Aorta (tissue), 5 donors: Measurements from ENCODE around the gene FAM131C. TPM values are rescaled to one million over a fixed set of nuclear protein-coding genes. Genes with fewer than 3 reads are reported as not detected.

ENCODE experiments used
- ATAC-seq: fragments of 200-7000 bp; cut with Tn5 transposase; one replicate; pipeline ENCODE4 v1.9.1; 2022; ENCODE audit warnings: moderate library complexity; ENCODE audit not compliant: low FRiP score
- DNase-seq, 2 donors: peaks; one replicate each; pipeline ENCODE4 v3.0.0-alpha.2; 2020
- H3K27ac ChIP-seq, 2 donors: one replicate each; pipeline ENCODE4 v1.5.1; 2013; ENCODE audit warnings: low read length in 2 of 2, mild to moderate bottlenecking in 2 of 2, moderate library complexity in 2 of 2, control low read depth in 1 of 2, inconsistent platforms in 1 of 2, low read depth in 1 of 2
- H3K27me3 ChIP-seq, 2 donors: one replicate each; pipeline ENCODE4 v1.6.1; 2013; ENCODE audit warnings: control low read depth in 1 of 2, low read length in 1 of 2, mild to moderate bottlenecking in 1 of 2, moderate library complexity in 1 of 2; ENCODE audit not compliant: insufficient read depth in 2 of 2, control insufficient read depth in 1 of 2
- H3K36me3 ChIP-seq, 2 donors: one replicate each; pipeline ENCODE4 v1.6.1; 2013; ENCODE audit warnings: control low read depth in 1 of 2, low read length in 1 of 2, mild to moderate bottlenecking in 1 of 2; ENCODE audit not compliant: insufficient read depth in 2 of 2, control insufficient read depth in 1 of 2
- H3K4me1 ChIP-seq, 2 donors: one replicate each; pipeline ENCODE4 v1.6.1; 2013; ENCODE audit warnings: low read length in 2 of 2, control low read depth in 1 of 2, mild to moderate bottlenecking in 1 of 2, moderate library complexity in 1 of 2; ENCODE audit not compliant: insufficient read depth in 2 of 2, control insufficient read depth in 1 of 2
- H3K4me3 ChIP-seq, 2 donors: one replicate each; pipeline ENCODE4 v1.5.1; 2013; ENCODE audit warnings: low read length in 2 of 2, control low read depth in 1 of 2, mild to moderate bottlenecking in 1 of 2
- H3K9me3 ChIP-seq: one replicate; pipeline ENCODE4 v1.6.1; 2013; ENCODE audit warnings: mild to moderate bottlenecking, low read length; ENCODE audit not compliant: control insufficient read depth
- WGBS, 2 donors: extraction: QIAGEN DNeasy Blood & Tissue Kit; methylation state at CpG; one replicate each; pipeline ENCODE4 v1.1.7; 2013; 5-methylcytosine and 5-hydroxymethylcytosine counted together
- intact Hi-C, 2 donors: fragments of 100-400 bp; cut with DNase I; formaldehyde crosslinking; loops; one replicate each; pipeline versions ENCODE4 v1.14.2 to v1.15.0; 2022
- polyA plus RNA-seq, 2 donors: library from polyadenylated mRNA; stranded (reverse); fragments of 200-250 nt; gene quantifications; one replicate each; pipeline ENCODE4 v1.2.3, GENCODE V29; 2013
- total RNA-seq, 2 donors: library from RNA; stranded (reverse); fragmentation: NEBNext Ultra II Directional; extraction: Animal tissue kit (Norgen Biotek cat#: 25700); gene quantifications; one replicate each; pipeline ENCODE4 v1.2.1, GENCODE V29; 2021
- donor health status: healthy with polysubstance abuse.
- donor health status: Bipolar disorder and iron deficiency.
- donor health status: DM: no; HTN: no; CAD: no.
- donor health status: DM: no; HTN: no; CAD: no.
- donor health status: DM: yes; HTN: yes; CAD: no.

FAM131C gene
- total and polyA plus RNA-seq, 4 donors, result 0.26 to 0.67 TPM; not detected in 2

GRCh38 chr1:16015491-16015890, 58.0 kb downstream of the FAM131C start:
- H3K4me1 ChIP-seq, result peaks cover 0 to 2% of the 10 kb centered on the region in 2 donors
- H3K9me3 ChIP-seq, result no peaks in the 10 kb centered on the region
- DNase-seq (no peak), ATAC-seq (no peak)
- H3K4me3 ChIP-seq, result peak overlapping the region; percentile 11 to 68
- H3K27me3 ChIP-seq, result no peaks in the 10 kb centered on the region
- intact Hi-C loops, result loop anchor here in 1 of 2 donors (2.0 kb wide), 1 partner anchor 229 kb away; no protein-coding TSS in a partner anchor
- H3K36me3 ChIP-seq, result no peaks in the 10 kb centered on the region
- 44 to 57% methylated on average over 24 to 25 of the region's 25 CpGs for WGBS, 2 donors
- H3K27ac ChIP-seq, result peak overlapping the region; percentile 65 to 98

GRCh38 chr1:16014509-16015482, 58.7 kb downstream of the FAM131C start:
- H3K27me3 ChIP-seq, result no peaks in the 10 kb centered on the region

GRCh38 chr1:16013908-16014258, 59.6 kb downstream of the FAM131C start:
- no peak overlapping the region for H3K4me3 ChIP-seq
- intact Hi-C loops, result loop anchor here (2.0 to 5.0 kb wide), 2 partner anchors 33 to 227 kb away; no protein-coding TSS in a partner anchor

More at GRCh38 chr1:16014509-16015482, 58.7 kb downstream of the FAM131C start:
- ATAC-seq (no peak), DNase-seq (peak; percentile 87)
- Histone ChIP-seq H3K27ac (peak overlapping the region; percentile 83 to 98), H3K9me3 (no peaks in the 10 kb centered on the region), H3K36me3 (no peaks in the 10 kb centered on the region), H3K4me3 (no peak overlapping the region), H3K4me1 (peaks cover 0 to 2% of the 10 kb centered on the region in 2 donors)
- intact Hi-C loops, result loop anchor here (2.0 to 5.0 kb wide), 2 partner anchors 33 to 228 kb away; no protein-coding TSS in a partner anchor
- WGBS, 2 donors, result 15 to 21% methylated on average over 15 to 17 of the region's 17 CpGs

GRCh38 chr1:16013220-16013907, 60.1 kb downstream of the FAM131C start:
- Histone ChIP-seq H3K4me1 (no peaks in the 10 kb centered on the region), H3K4me3 (no peak overlapping the region), H3K27me3 (no peaks in the 10 kb centered on the region), H3K27ac (peak overlapping the region; percentile 83 to 93), H3K9me3 (no peaks in the 10 kb centered on the region), H3K36me3 (no peaks in the 10 kb centered on the region)
- ATAC-seq, result peak; percentile 75
- intact Hi-C loops, result loop anchor here in 1 of 2 donors (5.0 kb wide), 1 partner anchor 34 kb away; no protein-coding TSS in a partner anchor
- DNase-seq, result peak; percentile 89 to 93
- 6 to 13% methylated on average over 21 to 28 of the region's 28 CpGs for WGBS, 2 donors

More at GRCh38 chr1:16013908-16014258, 59.6 kb downstream of the FAM131C start:
- DNase-seq, result no peak
- no peaks in the 10 kb centered on the region for H3K36me3 ChIP-seq
- no peaks in the 10 kb centered on the region for H3K4me1 ChIP-seq
- no peaks in the 10 kb centered on the region for H3K27me3 ChIP-seq
- no peak for ATAC-seq
- H3K9me3 ChIP-seq, result no peaks in the 10 kb centered on the region
- WGBS, 2 donors, result 25 to 27% methylated on average over 4 of the region's 4 CpGs
- peak overlapping the region; percentile 83 to 93 for H3K27ac ChIP-seq

- Histone ChIP-seq H3K9me3 (no peaks in the 10 kb centered on the region), H3K4me1 (no peaks in the 10 kb centered on the region), H3K4me3 (no peak overlapping the region), H3K36me3 (no peaks in the 10 kb centered on the region), H3K27me3 (no peaks in the 10 kb centered on the region), H3K27ac (peak overlapping the region; percentile 56 to 67)
- DNase-seq (peak; percentile 85 to 93), ATAC-seq (peak; percentile 68)
- intact Hi-C loops, result loop anchor here in 1 of 2 donors (5.0 kb wide), 1 partner anchor 35 kb away; no protein-coding TSS in a partner anchor
- WGBS, 2 donors, result 3 to 6% methylated on average over 21 to 36 of the region's 36 CpGs
Observed at GRCh38 chr1:16012590-16013219, 60.7 kb downstream of the FAM131C start.

GRCh38 chr1:16011936-16012589, 61.4 kb downstream of the FAM131C start:
- Histone ChIP-seq H3K27ac (peak overlapping the region in 1 of 2 donors; percentile 56), H3K27me3 (no peaks in the 10 kb centered on the region), H3K4me1 (no peaks in the 10 kb centered on the region), H3K36me3 (no peaks in the 10 kb centered on the region), H3K4me3 (no peak overlapping the region), H3K9me3 (no peaks in the 10 kb centered on the region)
- intact Hi-C loops, result loop anchor here in 1 of 2 donors (5.0 kb wide), 1 partner anchor 35 kb away; no protein-coding TSS in a partner anchor
- DNase-seq (no peak), ATAC-seq (no peak)
- WGBS, 2 donors, result 93 to 94% methylated on average over 11 of the region's 11 CpGs

GRCh38 chr1:16010837-16011236, 62.6 kb downstream of the FAM131C start:
- no peak overlapping the region for H3K27ac ChIP-seq

More at GRCh38 chr1:16010837-16011236, 62.6 kb downstream of the FAM131C start:
- WGBS, 2 donors, result 87 to 93% methylated on average over 3 of the region's 3 CpGs
- H3K4me3 ChIP-seq, result no peak overlapping the region
- no peaks in the 10 kb centered on the region for H3K9me3 ChIP-seq
- H3K4me1 ChIP-seq, result no peaks in the 10 kb centered on the region
- no peaks in the 10 kb centered on the region for H3K27me3 ChIP-seq
- DNase-seq (no peak), ATAC-seq (no peak)
- H3K36me3 ChIP-seq, result no peaks in the 10 kb centered on the region
- intact Hi-C loops, result loop anchor here in 1 of 2 donors (5.0 kb wide), 1 partner anchor 36 kb away; no protein-coding TSS in a partner anchor
